Cardiac atrium fibroblast (primary cell): Measurements from ENCODE around the gene LARGE2. TPM values are rescaled to one million over a fixed set of nuclear protein-coding genes. Genes with fewer than 3 reads are reported as not detected.

Source experiments
- total RNA-seq: library from RNA; depleted of rRNA; stranded (reverse); fragments of >200 nt; gene quantifications from 2 replicates; pipeline ENCODE4 v1.2.3, GENCODE V29; 2015

LARGE2 gene
- not detected in 2 replicates for total RNA-seq

DNA sequence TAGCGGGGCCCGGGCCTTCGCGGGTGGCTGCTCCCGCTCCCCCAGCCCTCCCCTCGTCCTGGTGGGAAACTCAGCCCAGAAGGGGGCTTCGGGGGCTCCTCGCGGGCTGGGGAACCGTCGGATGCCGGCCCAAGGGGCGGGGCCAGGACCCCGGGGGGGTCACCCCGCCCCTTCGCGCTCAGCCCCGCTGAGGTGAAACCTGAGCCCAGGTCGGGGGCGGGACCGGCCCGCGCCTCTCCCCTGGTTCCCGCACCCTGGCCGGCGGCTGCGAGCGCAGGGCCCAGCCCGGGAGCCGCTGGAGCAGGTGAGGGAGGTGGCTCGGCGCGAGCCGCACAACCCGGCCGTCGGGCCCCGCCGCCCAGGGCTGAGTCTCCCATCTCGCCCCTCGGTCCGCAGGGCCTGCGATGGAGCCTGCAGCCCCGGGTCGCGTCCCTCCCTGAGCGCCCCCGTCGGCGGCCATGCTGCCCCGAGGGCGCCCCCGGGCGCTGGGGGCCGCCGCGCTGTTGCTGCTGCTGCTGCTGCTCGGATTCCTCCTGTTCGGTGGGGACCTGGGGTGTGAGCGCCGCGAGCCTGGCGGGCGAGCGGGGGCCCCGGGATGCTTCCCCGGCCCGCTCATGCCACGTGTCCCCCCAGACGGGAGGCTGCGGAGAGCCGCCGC is at the start of gene LARGE2:
Gene LARGE2 (plus strand): TSS at position 232 of the 658 bp plus-strand sequence. CDS start 227 bp downstream, at position 459.

DNA sequence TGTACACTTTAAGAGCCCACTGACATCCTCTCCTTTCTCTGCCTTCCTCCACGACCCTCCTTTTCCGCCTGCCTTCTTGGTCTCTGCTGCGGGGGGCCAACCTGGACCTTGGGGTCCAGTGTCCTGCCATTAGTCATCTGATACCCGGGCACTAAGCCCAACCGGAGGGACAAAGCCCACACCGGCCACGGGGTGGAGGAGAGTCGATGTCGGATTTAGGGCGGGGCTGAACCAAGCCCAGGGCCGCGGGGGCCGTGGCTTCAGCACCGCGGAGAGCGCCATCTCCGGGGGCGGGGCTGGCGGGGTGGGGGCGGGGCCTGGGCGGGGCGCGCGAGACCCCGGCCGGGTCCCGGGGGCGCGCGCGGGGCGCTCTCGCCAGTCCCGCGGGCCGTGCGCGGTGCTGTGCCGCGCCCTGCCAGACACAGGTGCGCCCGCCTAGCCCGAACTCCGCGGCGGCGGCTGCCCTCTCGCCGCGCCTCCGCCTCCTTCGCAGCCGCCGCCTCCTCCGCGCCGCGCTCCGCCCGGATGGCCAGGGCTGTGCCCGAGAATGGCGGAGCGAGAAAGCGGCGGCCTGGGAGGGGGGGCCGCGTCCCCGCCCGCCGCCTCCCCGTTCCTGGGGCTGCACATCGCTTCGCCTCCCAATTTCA is 37.1 kb upstream of the LARGE2 start, which contains the start of gene MAPK8IP1:
Gene MAPK8IP1 (plus strand): TSS at position 378 of the 647 bp plus-strand sequence. CDS start 170 bp downstream, at position 548.

DNA sequence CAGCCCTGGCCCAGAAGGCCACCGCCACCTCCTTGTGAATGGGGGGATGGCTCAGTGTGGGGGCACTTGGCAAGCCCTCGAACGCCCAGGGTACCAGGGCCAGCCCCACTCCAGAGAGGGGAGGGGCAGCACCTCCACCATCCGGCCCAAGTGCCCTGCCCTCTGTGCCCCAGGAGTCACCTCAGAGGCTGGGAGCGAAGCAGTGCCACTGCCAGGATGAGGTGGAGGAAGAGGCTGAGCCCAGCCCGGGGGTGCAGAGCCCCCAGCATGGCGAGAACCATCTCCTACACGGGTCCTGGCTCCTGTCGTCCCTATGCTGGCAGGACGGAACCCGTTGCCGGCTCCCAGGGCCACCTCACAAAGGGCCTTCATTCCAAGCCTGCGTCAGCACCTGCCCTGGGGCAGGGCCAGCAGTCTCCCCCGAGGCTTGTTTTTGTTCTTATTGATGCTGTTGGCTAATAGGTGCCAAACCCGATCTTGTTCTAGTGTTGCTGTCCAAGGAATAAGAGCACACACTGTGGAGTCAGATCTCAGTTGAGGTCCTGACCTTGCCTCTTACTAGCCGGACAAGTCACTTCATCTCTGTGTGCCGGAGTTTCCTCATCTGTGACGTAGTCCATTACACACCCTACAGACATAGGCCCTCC is 15.4 kb upstream of the LARGE2 start, which contains the start of gene FREY1:
Gene FREY1 (minus strand): TSS at position 307 of the 647 bp plus-strand sequence. CDS start 26 bp downstream, at position 281.

DNA sequence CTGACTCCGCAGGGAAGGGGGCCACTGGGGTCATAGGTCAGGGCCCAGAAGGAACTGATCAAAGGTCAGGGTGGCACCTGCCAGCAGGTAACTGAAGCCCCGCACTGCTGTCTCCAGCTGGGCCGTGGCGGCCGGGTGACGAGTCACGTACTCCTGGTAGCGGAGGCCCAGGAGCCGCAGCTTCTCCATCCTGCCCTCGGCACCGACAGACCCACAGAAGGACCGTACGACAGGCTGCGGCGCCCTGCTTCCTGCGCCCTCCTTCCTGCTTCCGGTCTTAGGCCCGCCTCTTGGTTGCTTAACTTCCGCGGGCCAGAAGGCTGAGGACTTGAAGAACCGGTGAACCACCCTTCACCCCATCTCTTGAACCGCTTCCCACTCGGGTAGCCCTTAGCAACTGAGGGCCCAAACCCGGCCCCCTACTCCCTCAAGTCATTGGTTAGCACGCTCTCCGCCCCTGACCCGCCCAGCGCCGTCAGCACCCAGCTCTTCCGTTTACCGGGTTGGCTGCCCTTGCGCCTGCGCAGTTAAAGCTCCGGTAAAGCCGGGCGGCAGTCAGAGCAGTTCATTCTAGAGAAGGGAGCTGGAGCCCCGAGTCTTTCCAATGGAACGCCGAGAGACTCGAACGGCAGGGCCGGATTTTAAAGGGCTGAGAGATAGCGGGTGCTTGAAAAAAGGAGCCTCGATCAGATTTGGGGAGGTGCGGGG is 4.7 kb upstream of the LARGE2 start, which contains the start of gene PEX16:
Gene PEX16 (minus strand): TSS at position 255 of the 708 bp plus-strand sequence. CDS start 66 bp downstream, at position 189.

Other genes with a start within 250 kb of the LARGE2 start
- gene SLC35C1, start 117.5 kb upstream of the LARGE2 start, total RNA-seq: 23.3 and 24.5 TPM in 2 replicates
- gene CRY2, start 75.2 kb upstream of the LARGE2 start, total RNA-seq: 6.8 and 9.7 TPM in 2 replicates
- gene MAPK8IP1, start 37.0 kb upstream of the LARGE2 start, total RNA-seq: 11.4 and 19.1 TPM in 2 replicates
- gene FREY1, start 15.4 kb upstream of the LARGE2 start, total RNA-seq: 0.65 TPM in 1 of 2 replicates, not detected in the other
- gene PEX16, start 4.8 kb upstream of the LARGE2 start, total RNA-seq: 29.8 and 39.9 TPM in 2 replicates
- gene PHF21A, start 198.8 kb downstream of the LARGE2 start, total RNA-seq: 12.3 and 21.5 TPM in 2 replicates